SK-N-SH treated with all-trans-retinoic acid at 6 μM for 48 hours (cell line): ENCODE measurements around the gene ALK.

ENCODE experiments used
- ATAC-seq: fragments of 200-7000 bp; cut with Tn5 transposase; 3 replicates; pipeline ENCODE4 v1.9.1; 2020; ENCODE audit warnings: mild to moderate bottlenecking, moderate library complexity
- BACH2 ChIP-seq: fragments of 250-450 bp; sonication (Bioruptor Pico); IDR thresholded peaks from 2 replicates; pipeline ENCODE4 v1.9.0; 2021; ENCODE audit warnings: mild to moderate bottlenecking, borderline replicate concordance
- CREB5 ChIP-seq: fragments of 250-450 bp; sonication (Bioruptor Pico); IDR thresholded peaks from 2 replicates; pipeline ENCODE4 v1.5.1; 2020; ENCODE audit warnings: low read depth, mild to moderate bottlenecking, moderate library complexity
- CSDC2 ChIP-seq: fragments of 250-450 bp; sonication (Bioruptor Pico); IDR thresholded peaks from 2 replicates; pipeline ENCODE4 v1.5.0; 2020; ENCODE audit warnings: mild to moderate bottlenecking, moderate library complexity
- CSRNP3 ChIP-seq: fragments of 250-450 bp; sonication (Bioruptor Pico); IDR thresholded peaks from 2 replicates; pipeline ENCODE4 v1.5.1; 2021; ENCODE audit warnings: mild to moderate bottlenecking, moderate library complexity
- GLIS3 ChIP-seq: fragments of 250-450 bp; sonication (Bioruptor Pico); IDR thresholded peaks from 2 replicates; pipeline ENCODE4 v1.5.0; 2020; ENCODE audit warnings: mild to moderate bottlenecking, moderate library complexity
- ISL1 ChIP-seq: fragments of 250-450 bp; sonication (Bioruptor Pico); IDR thresholded peaks from 2 replicates; pipeline ENCODE4 v2.1.2; 2022; ENCODE audit warnings: mild to moderate bottlenecking, moderate library complexity
- OSR1 ChIP-seq: fragments of 250-450 bp; sonication (Bioruptor Pico); IDR thresholded peaks from 2 replicates; pipeline ENCODE4 v1.8.0; 2022; ENCODE audit warnings: moderate library complexity, mild to moderate bottlenecking, inconsistent platforms
- PATZ1 ChIP-seq: fragments of 250-450 bp; sonication (Bioruptor Pico); IDR thresholded peaks from 2 replicates; pipeline ENCODE4 v1.8.0; 2020; ENCODE audit warnings: mild to moderate bottlenecking, moderate library complexity, borderline replicate concordance
- POU6F1 ChIP-seq: fragments of 250-450 bp; sonication (Bioruptor Pico); IDR thresholded peaks from 2 replicates; pipeline ENCODE4 v1.8.0; 2021; ENCODE audit warnings: low read depth, mild to moderate bottlenecking, moderate library complexity, borderline replicate concordance
- RARB ChIP-seq: fragments of 250-450 bp; sonication (Bioruptor Pico); IDR thresholded peaks from 2 replicates; pipeline ENCODE4 v1.8.0; 2021; ENCODE audit warnings: mild to moderate bottlenecking, moderate library complexity
- SNAI2 ChIP-seq: fragments of 250-450 bp; sonication (Bioruptor Pico); IDR thresholded peaks from 2 replicates; pipeline ENCODE4 v1.5.0; 2020; ENCODE audit warnings: mild to moderate bottlenecking, moderate library complexity
- TCF4 ChIP-seq: fragments of 250-450 bp; sonication (Bioruptor Pico); IDR thresholded peaks from 2 replicates; pipeline ENCODE4 v1.8.0; 2021; ENCODE audit warnings: mild to moderate bottlenecking, moderate library complexity, borderline replicate concordance
- TOX ChIP-seq: fragments of 250-450 bp; sonication (Bioruptor Pico); IDR thresholded peaks from 2 replicates; pipeline ENCODE4 v1.8.0; 2021; ENCODE audit warnings: mild to moderate bottlenecking, moderate library complexity, borderline replicate concordance
- TSHZ2 ChIP-seq: fragments of 250-450 bp; sonication (Bioruptor Pico); IDR thresholded peaks from 2 replicates; pipeline ENCODE4 v1.5.0; 2020; ENCODE audit warnings: mild to moderate bottlenecking, moderate library complexity
- ZC3H10 ChIP-seq: fragments of 250-450 bp; sonication (Bioruptor Pico); IDR thresholded peaks from 2 replicates; pipeline ENCODE4 v1.5.1; 2021; ENCODE audit warnings: mild to moderate bottlenecking, moderate library complexity
- ZFP3 ChIP-seq: fragments of 250-450 bp; sonication (Bioruptor Pico); IDR thresholded peaks from 2 replicates; pipeline ENCODE4 v1.5.0; 2020; ENCODE audit warnings: mild to moderate bottlenecking, moderate library complexity
- ZFP30 ChIP-seq: fragments of 450-650 bp; formaldehyde crosslinking; IDR thresholded peaks from 2 replicates; pipeline ENCODE4 v1.5.0; 2022; ENCODE audit warnings: mild to moderate bottlenecking, moderate library complexity
- ZNF565 ChIP-seq: fragments of 450-650 bp; formaldehyde crosslinking; conservative IDR thresholded peaks from 2 replicates; pipeline ENCODE4 v1.5.0; 2020; ENCODE audit warnings: low read depth, mild to moderate bottlenecking, moderate library complexity
- ZNF70 ChIP-seq: fragments of 450-650 bp; formaldehyde crosslinking; IDR thresholded peaks from 2 replicates; pipeline ENCODE4 v1.5.0; 2020; ENCODE audit warnings: mild to moderate bottlenecking, moderate library complexity
- ZNF8 ChIP-seq: fragments of 450-650 bp; formaldehyde crosslinking; IDR thresholded peaks from 2 replicates; pipeline ENCODE4 v1.5.0; 2020; ENCODE audit warnings: mild to moderate bottlenecking, moderate library complexity

Gene ALK

GRCh38 chr2:29797916-29798315 lies 123.5 kb downstream of the ALK start:
- ATAC-seq = no peak
- TF ChIP-seq TOX (no peak), ISL1 (no peak), BACH2 (CRISPR knock-in tag) (no peak), RARB (no peak), ZNF565 (no peak), OSR1 (CRISPR knock-in tag) (no peak), ZFP3 (CRISPR knock-in tag) (no peak), CREB5 (CRISPR knock-in tag) (no peak), CSDC2 (CRISPR knock-in tag) (no peak), ZNF8 (CRISPR knock-in tag) (no peak), SNAI2 (no peak)

- TF ChIP-seq ZNF565 (no peak), TSHZ2 (CRISPR knock-in tag) (no peak), ZFP3 (CRISPR knock-in tag) (no peak), TCF4 (CRISPR knock-in tag) (no peak), POU6F1 (CRISPR knock-in tag) (no peak), ZNF70 (CRISPR knock-in tag) (no peak), ZC3H10 (CRISPR knock-in tag) (no peak), RARB (no peak), PATZ1 (CRISPR knock-in tag) (no peak), SNAI2 (no peak), BACH2 (CRISPR knock-in tag) (no peak), ZFP30 (CRISPR knock-in tag) (no peak)
- TF ChIP-seq, all 23 proteins: peak for 0
- ATAC-seq = no peak
These were observed 124.9 kb downstream of the ALK start for GRCh38 chr2:29796446-29796845.

- no peak for ATAC-seq
- TF ChIP-seq CREB5 (CRISPR knock-in tag) = no peak
- no peak for TF ChIP-seq ZFP30 (CRISPR knock-in tag)
- no peak for TF ChIP-seq PATZ1 (CRISPR knock-in tag)
- TF ChIP-seq GLIS3 (CRISPR knock-in tag) = no peak
- TF ChIP-seq CSDC2 (CRISPR knock-in tag) = no peak
- TF ChIP-seq TCF4 (CRISPR knock-in tag) = no peak
- TF ChIP-seq ZFP3 (CRISPR knock-in tag) = no peak
- no peak for TF ChIP-seq ZNF70 (CRISPR knock-in tag)
- TF ChIP-seq BACH2 (CRISPR knock-in tag) = no peak
- no peak for TF ChIP-seq ISL1
- TF ChIP-seq SNAI2 = no peak
- no peak for TF ChIP-seq CSRNP3 (CRISPR knock-in tag)
- TF ChIP-seq ZNF565 = no peak
These were observed 131.4 kb downstream of the ALK start for GRCh38 chr2:29789911-29790485.
